Right atrium auricular region (tissue), 2 donors: ENCODE data around the gene MAPK8IP2. TPM values are rescaled to one million over a fixed set of nuclear protein-coding genes. Genes with fewer than 3 reads are reported as not detected.
"Not testable (repeated sequence)": the region's sequence is repeated elsewhere in the genome, so short reads cannot be mapped to it uniquely, and the experiment has no call there.

Experiments used
- DNase-seq: peaks from one replicate; pipeline ENCODE4 v3.0.0-alpha.2; 2019; ENCODE audit warnings: low spot score
- H3K27ac ChIP-seq, 2 donors: fragments of 200-600 bp; sonication (generic); 1 replicate in 1 of 2; 2 replicates in 1 of 2; pipeline ENCODE4 v1.5.1; 2016 to 2019
- H3K27me3 ChIP-seq, 2 donors: fragments of 200-600 bp; sonication (generic); one replicate each; pipeline versions ENCODE4 v1.5.1 to v1.6.0; 2017 to 2019
- H3K36me3 ChIP-seq: fragments of 200-600 bp; sonication (generic); one replicate; pipeline ENCODE4 v1.5.1; 2016
- H3K4me1 ChIP-seq, 2 donors: fragments of 200-600 bp; sonication (generic); one replicate each; pipeline versions ENCODE4 v1.5.1 to v1.6.0; 2017 to 2019
- H3K4me3 ChIP-seq, 2 donors: fragments of 200-600 bp; sonication (generic); 1 replicate in 1 of 2; 2 replicates in 1 of 2; pipeline ENCODE4 v1.5.1; 2017 to 2019; ENCODE audit warnings: mild to moderate bottlenecking in 1 of 2, moderate library complexity in 1 of 2
- H3K9me3 ChIP-seq, 2 donors: fragments of 200-600 bp; sonication (generic); one replicate each; pipeline ENCODE4 v1.5.1; 2019
- CTCF ChIP-seq, 2 donors: fragments of 200-600 bp; sonication (generic); IDR thresholded peaks; one replicate each; pipeline ENCODE4 v1.5.1; 2019; ENCODE audit warnings: antibody characterized with exemption in 2 of 2
- total RNA-seq, 2 donors: library from RNA; depleted of rRNA; stranded (reverse); fragments of >200 nt; gene quantifications; one replicate each; pipeline ENCODE4 v1.1.0, GENCODE V29; 2016

The MAPK8IP2 gene
- total RNA-seq, 2 donors from 2014 or later, result 0.26 to 0.71 TPM

- Histone ChIP-seq H3K4me1 (peaks cover 0 to 6% of the 10 kb centered on the region in 2 donors), H3K27me3 (peaks cover 4 to 8% of the 10 kb centered on the region in 2 donors), H3K4me3 (no peak overlapping the region), H3K36me3 (no peaks in the 10 kb centered on the region), H3K9me3 (no peaks in the 10 kb centered on the region), H3K27ac (no peak overlapping the region)
- no peak for TF ChIP-seq CTCF (IDR thresholded peaks at IDR 0.05)
- DNase-seq, result no peak
Measured at GRCh38 chr22:50606165-50606945, 5.8 kb downstream of the MAPK8IP2 start.

- H3K9me3 ChIP-seq, result no peaks in the 10 kb centered on the region
- no peak for DNase-seq
- no peak overlapping the region for H3K4me3 ChIP-seq
- H3K27me3 ChIP-seq, result peaks cover 4 to 8% of the 10 kb centered on the region in 2 donors
- TF ChIP-seq CTCF (IDR thresholded peaks at IDR 0.05), result no peak
- no peaks in the 10 kb centered on the region for H3K36me3 ChIP-seq
- H3K27ac ChIP-seq, result no peak overlapping the region
- peaks cover 0 to 6% of the 10 kb centered on the region in 2 donors for H3K4me1 ChIP-seq
Measured at GRCh38 chr22:50606946-50607658, 6.5 kb downstream of the MAPK8IP2 start.

- no peak for TF ChIP-seq CTCF (IDR thresholded peaks at IDR 0.05)
- no peak overlapping the region for H3K4me3 ChIP-seq
- no peaks in the 10 kb centered on the region for H3K36me3 ChIP-seq
- no peaks in the 10 kb centered on the region for H3K9me3 ChIP-seq
- peaks cover 0 to 6% of the 10 kb centered on the region in 2 donors for H3K4me1 ChIP-seq
- peaks cover 4 to 8% of the 10 kb centered on the region in 2 donors for H3K27me3 ChIP-seq
- no peak overlapping the region for H3K27ac ChIP-seq
- DNase-seq, result no peak
Measured at GRCh38 chr22:50607659-50608020, 7.0 kb downstream of the MAPK8IP2 start.

- not testable (repeated sequence) for H3K27ac ChIP-seq, H3K9me3 ChIP-seq, H3K36me3 ChIP-seq, H3K4me3 ChIP-seq, DNase-seq, H3K27me3 ChIP-seq, H3K4me1 ChIP-seq
Measured at GRCh38 chr22:50608058-50608840, 7.7 kb downstream of the MAPK8IP2 start.

- no peak overlapping the region for H3K27ac ChIP-seq
- H3K36me3 ChIP-seq, result no peaks in the 10 kb centered on the region
- peaks cover 0 to 1% of the 10 kb centered on the region in 2 donors for H3K27me3 ChIP-seq
- no peak for TF ChIP-seq CTCF (IDR thresholded peaks at IDR 0.05)
- peaks cover 0 to 1% of the 10 kb centered on the region in 2 donors for H3K4me1 ChIP-seq
- no peak overlapping the region for H3K4me3 ChIP-seq
- no peaks in the 10 kb centered on the region for H3K9me3 ChIP-seq
- DNase-seq, result no peak
Measured at GRCh38 chr22:50608996-50609395, 8.4 kb downstream of the MAPK8IP2 start.

- Histone ChIP-seq H3K9me3 (no peaks in the 10 kb centered on the region), H3K4me3 (no peak overlapping the region), H3K27me3 (no peaks in the 10 kb centered on the region), H3K36me3 (no peaks in the 10 kb centered on the region), H3K4me1 (no peaks in the 10 kb centered on the region), H3K27ac (no peak overlapping the region)
- no peak for DNase-seq
- TF ChIP-seq CTCF (IDR thresholded peaks at IDR 0.05), result no peak
Measured at GRCh38 chr22:50609599-50609998, 9.0 kb downstream of the MAPK8IP2 start.
